Ascending aorta (tissue), 2 donors: Measurements from ENCODE around the gene UBASH3A. TPM values are rescaled to one million over a fixed set of nuclear protein-coding genes. Genes with fewer than 3 reads are reported as not detected.

Experiments used
- DNase-seq, 2 donors: peaks; one replicate each; pipeline ENCODE4 v3.0.0-alpha.2; 2019; ENCODE audit warnings: low spot score in 2 of 2
- H3K27ac ChIP-seq, 2 donors: fragments of 200-600 bp; sonication (generic); one replicate each; pipeline ENCODE4 v1.5.1; 2016 to 2017; ENCODE audit warnings: mild to moderate bottlenecking in 1 of 2
- H3K27me3 ChIP-seq: fragments of 200-600 bp; sonication (generic); one replicate; pipeline ENCODE4 v1.5.1; 2017
- H3K36me3 ChIP-seq, 2 donors: fragments of 200-600 bp; sonication (generic); one replicate each; pipeline ENCODE4 v1.5.1; 2016
- H3K4me1 ChIP-seq, 2 donors: fragments of 200-600 bp; sonication (generic); one replicate each; pipeline ENCODE4 v1.5.1; 2016 to 2017; ENCODE audit warnings: mild to moderate bottlenecking in 1 of 2
- H3K4me3 ChIP-seq, 2 donors: fragments of 200-600 bp; sonication (generic); one replicate each; pipeline ENCODE4 v1.5.1; 2016 to 2017; ENCODE audit warnings: mild to moderate bottlenecking in 1 of 2
- H3K9me3 ChIP-seq, 2 donors: fragments of 200-600 bp; sonication (generic); one replicate each; pipeline ENCODE4 v1.5.1; 2016
- CTCF ChIP-seq, 3 experiments: fragments of 200-600 bp in 2 of 3; fragments of 450-650 bp in 1 of 3; sonication (generic) in 2 of 3; IDR thresholded peaks; one replicate each; pipeline ENCODE4 v1.5.1; 2016 to 2019; ENCODE audit warnings: antibody characterized with exemption in 3 of 3, mild to moderate bottlenecking in 1 of 3, moderate library complexity in 1 of 3
- intact Hi-C: fragments of 100-400 bp; cut with DNase I; formaldehyde crosslinking; loops from one replicate; pipeline ENCODE4 v1.15.1; 2023
- total RNA-seq: library from RNA; depleted of rRNA; stranded (reverse); fragments of >200 nt; gene quantifications from one replicate; pipeline ENCODE4 v1.1.0, GENCODE V29; 2016

UBASH3A gene
- total RNA-seq, 1 donor from 2014 or later: 0.75 TPM

GRCh38 chr21:42379426-42380215, 24.1 kb upstream of the UBASH3A start:
- intact Hi-C loops: no loop called here
- H3K36me3 ChIP-seq: no peaks in the 10 kb centered on the region
- DNase-seq: no peak
- no peaks in the 10 kb centered on the region for H3K4me1 ChIP-seq
- peaks cover 0 to 10% of the 10 kb centered on the region in 2 donors for H3K9me3 ChIP-seq
- no peak for TF ChIP-seq CTCF (IDR thresholded peaks at IDR 0.05)
- no peaks in the 10 kb centered on the region for H3K27me3 ChIP-seq
- H3K27ac ChIP-seq: no peak overlapping the region
- H3K4me3 ChIP-seq: no peak overlapping the region

GRCh38 chr21:42381347-42381984, 22.2 kb upstream of the UBASH3A start:
- Histone ChIP-seq H3K9me3 (peaks cover 0 to 10% of the 10 kb centered on the region in 2 donors), H3K27me3 (no peaks in the 10 kb centered on the region), H3K4me1 (no peaks in the 10 kb centered on the region), H3K4me3 (no peak overlapping the region), H3K27ac (no peak overlapping the region), H3K36me3 (no peaks in the 10 kb centered on the region)
- TF ChIP-seq CTCF (IDR thresholded peaks at IDR 0.05): peak in 1 of 3 experiments; percentile 16
- no peak for DNase-seq
- intact Hi-C loops: no loop called here

- Histone ChIP-seq H3K27ac (no peak overlapping the region), H3K36me3 (no peaks in the 10 kb centered on the region), H3K9me3 (peaks cover 0 to 10% of the 10 kb centered on the region in 2 donors), H3K27me3 (no peaks in the 10 kb centered on the region), H3K4me3 (no peak overlapping the region), H3K4me1 (no peaks in the 10 kb centered on the region)
- intact Hi-C loops: no loop called here
- DNase-seq: no peak
- TF ChIP-seq CTCF (IDR thresholded peaks at IDR 0.05): no peak
These were observed 20.8 kb upstream of the UBASH3A start for GRCh38 chr21:42382915-42383314.

- no peaks in the 10 kb centered on the region for H3K4me1 ChIP-seq
- no peaks in the 10 kb centered on the region for H3K27me3 ChIP-seq
- H3K4me3 ChIP-seq: no peak overlapping the region
- intact Hi-C loops: no loop called here
- no peak for DNase-seq
- TF ChIP-seq CTCF (IDR thresholded peaks at IDR 0.05): no peak
- H3K36me3 ChIP-seq: no peaks in the 10 kb centered on the region
- peaks cover 0 to 10% of the 10 kb centered on the region in 2 donors for H3K9me3 ChIP-seq
- H3K27ac ChIP-seq: no peak overlapping the region
These were observed 20.4 kb upstream of the UBASH3A start for GRCh38 chr21:42383331-42383730.

GRCh38 chr21:42384156-42384945, 19.4 kb upstream of the UBASH3A start:
- Histone ChIP-seq H3K36me3 (no peaks in the 10 kb centered on the region), H3K4me3 (no peak overlapping the region), H3K27ac (no peak overlapping the region), H3K27me3 (no peaks in the 10 kb centered on the region), H3K4me1 (no peaks in the 10 kb centered on the region), H3K9me3 (peaks cover 0 to 10% of the 10 kb centered on the region in 2 donors)
- intact Hi-C loops: no loop called here
- no peak for TF ChIP-seq CTCF (IDR thresholded peaks at IDR 0.05)
- DNase-seq: no peak
